GM12878 (cell line): Measurements from ENCODE around the gene RET.

Experiments used
- BRCA1 ChIP-seq: IDR thresholded peaks from 2 replicates; pipeline ENCODE4 v1.6.1; 2011; ENCODE audit warnings: low read depth, low read length, improper control_type of control experiment
- CHD4 ChIP-seq: fragments of 200-600 bp; sonication (generic); IDR thresholded peaks from 2 replicates; pipeline ENCODE4 v1.6.1; 2016; ENCODE audit warnings: mild to moderate bottlenecking
- CTCF ChIP-seq, 3 experiments: IDR thresholded peaks in 2 of 3; conservative IDR thresholded peaks in 1 of 3; 2 replicates each; pipeline ENCODE4 v1.5.1; 2011; ENCODE audit warnings: low read depth in 3 of 3, low read length in 3 of 3, mild to moderate bottlenecking in 3 of 3, control low read depth in 2 of 3, moderate library complexity in 2 of 3, inconsistent platforms in 1 of 3, mixed read lengths in 1 of 3; ENCODE audit not compliant: control insufficient read depth in 2 of 3, insufficient read depth in 1 of 3; ENCODE audit errors: extremely low read depth in 1 of 3
- EGR1 ChIP-seq, 2 experiments: IDR thresholded peaks; 1 replicate in 1 of 2; 2 replicates in 1 of 2; pipeline ENCODE4 v1.6.1; 2011 to 2012; ENCODE audit warnings: low read depth in 2 of 2, low read length in 2 of 2, borderline replicate concordance in 1 of 2, mild to moderate bottlenecking in 1 of 2, moderate library complexity in 1 of 2
- EZH2 ChIP-seq: IDR thresholded peaks from 2 replicates; pipeline ENCODE4 v1.6.1; 2012; ENCODE audit warnings: low read depth, mild to moderate bottlenecking, control low read depth, inconsistent platforms, low read length, borderline replicate concordance; ENCODE audit not compliant: control insufficient read depth
- GABPA ChIP-seq: IDR thresholded peaks from 2 replicates; pipeline ENCODE4 v1.6.1; 2014; ENCODE audit warnings: antibody characterized with exemption, low read depth, mild to moderate bottlenecking, inconsistent platforms
- LARP7 ChIP-seq: fragments of 450-650 bp; IDR thresholded peaks from 2 replicates; pipeline ENCODE4 v1.6.1; 2017; ENCODE audit warnings: mild to moderate bottlenecking
- NBN ChIP-seq: fragments of 450-650 bp; IDR thresholded peaks from 2 replicates; pipeline ENCODE4 v1.6.1; 2016
- POLR2AphosphoS5 ChIP-seq: IDR thresholded peaks from 2 replicates; pipeline ENCODE4 v1.6.1; 2011; ENCODE audit warnings: mild to moderate bottlenecking, low read length, inconsistent platforms
- REST ChIP-seq: IDR thresholded peaks from 2 replicates; pipeline ENCODE4 v1.6.1; 2012; ENCODE audit warnings: mild to moderate bottlenecking, low read depth, low read length
- SMC3 ChIP-seq: IDR thresholded peaks from 2 replicates; pipeline ENCODE4 v1.6.1; 2011; ENCODE audit warnings: low read length, improper control_type of control experiment, borderline replicate concordance
- ZBED1 ChIP-seq: IDR thresholded peaks from 2 replicates; pipeline ENCODE4 v1.6.1; 2016; ENCODE audit warnings: borderline replicate concordance
- ZNF217 ChIP-seq: fragments of 450-650 bp; IDR thresholded peaks from 2 replicates; pipeline ENCODE4 v1.6.1; 2017; ENCODE audit warnings: antibody characterized with exemption, mild to moderate bottlenecking
- ZNF24 ChIP-seq: fragments of 450-650 bp; IDR thresholded peaks from 2 replicates; pipeline ENCODE4 v1.6.1; 2017; ENCODE audit warnings: antibody characterized with exemption, mild to moderate bottlenecking

GRCh38 chr10:43066481-43066880, 10.4 kb upstream of the RET start:
- TF ChIP-seq CHD4 (no peak), ZNF217 (no peak), SMC3 (no peak), REST (no peak), GABPA (no peak), BRCA1 (no peak), ZNF24 (no peak), POLR2AphosphoS5 (no peak), LARP7 (no peak), EZH2 (no peak), CTCF (IDR thresholded peaks at IDR 0.05 in 2 of 3, conservative IDR thresholded peaks at IDR 0.05 in 1 of 3; ENCODE audit: control insufficient read depth in 2 of 3, extremely low read depth in 1 of 3, insufficient read depth in 1 of 3, low read depth in 3 of 3, low read length in 3 of 3) (no peak), NBN (no peak), ZBED1 (no peak), EGR1 (IDR thresholded peaks at IDR 0.05; ENCODE audit: borderline replicate concordance in 1 of 2, low read depth in 2 of 2, low read length in 2 of 2) (no peak)
